G401.6 (cell line): ENCODE data around the gene ITPK1.

Experiments
- FAIRE-seq: peaks from 2 replicates; lab custom pipeline; 2012; peaks lifted over from hg19 to GRCh38; lab: Jason Lieb, UNC

Gene ITPK1

DNA sequence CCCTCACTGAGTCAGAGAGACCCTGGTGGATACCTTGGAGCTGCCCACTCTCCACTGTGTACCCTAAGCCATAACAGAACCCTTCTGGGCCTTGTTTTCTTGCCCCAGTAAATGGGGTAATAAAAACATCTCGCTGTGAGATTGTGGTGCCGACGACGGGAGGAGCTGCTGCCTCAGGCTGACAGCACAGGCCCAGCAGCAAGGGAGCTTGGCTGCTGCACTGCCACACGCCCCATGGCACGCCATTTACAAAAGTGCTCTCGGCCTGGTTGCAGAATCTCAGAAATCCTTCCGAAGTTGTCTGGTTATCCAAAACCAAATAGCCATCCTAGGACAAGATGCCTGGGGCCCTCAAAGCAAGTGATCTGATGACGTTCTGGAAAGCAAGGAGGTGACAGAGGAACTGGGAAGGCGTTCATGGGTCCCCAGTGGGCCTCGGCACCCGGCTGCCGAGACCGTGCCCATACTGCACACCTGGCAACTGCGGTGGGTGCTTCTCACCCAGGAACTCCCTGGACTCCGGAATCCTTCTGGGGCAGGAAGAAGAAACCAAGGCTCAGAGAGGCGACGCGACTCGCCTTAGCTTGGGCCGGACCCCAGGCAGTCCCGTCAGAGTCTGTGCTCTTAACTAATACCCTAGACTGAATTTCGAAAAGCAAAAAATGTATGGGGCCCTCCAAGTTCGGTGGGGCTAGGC is 166.1 kb downstream of the ITPK1 start:
- FAIRE-seq = no peak

- no peak for FAIRE-seq
Observed at GRCh38 chr14:92948647-92949046, 167.1 kb downstream of the ITPK1 start.

- FAIRE-seq = no peak
Observed at GRCh38 chr14:92946847-92947545, 168.7 kb downstream of the ITPK1 start.

DNA sequence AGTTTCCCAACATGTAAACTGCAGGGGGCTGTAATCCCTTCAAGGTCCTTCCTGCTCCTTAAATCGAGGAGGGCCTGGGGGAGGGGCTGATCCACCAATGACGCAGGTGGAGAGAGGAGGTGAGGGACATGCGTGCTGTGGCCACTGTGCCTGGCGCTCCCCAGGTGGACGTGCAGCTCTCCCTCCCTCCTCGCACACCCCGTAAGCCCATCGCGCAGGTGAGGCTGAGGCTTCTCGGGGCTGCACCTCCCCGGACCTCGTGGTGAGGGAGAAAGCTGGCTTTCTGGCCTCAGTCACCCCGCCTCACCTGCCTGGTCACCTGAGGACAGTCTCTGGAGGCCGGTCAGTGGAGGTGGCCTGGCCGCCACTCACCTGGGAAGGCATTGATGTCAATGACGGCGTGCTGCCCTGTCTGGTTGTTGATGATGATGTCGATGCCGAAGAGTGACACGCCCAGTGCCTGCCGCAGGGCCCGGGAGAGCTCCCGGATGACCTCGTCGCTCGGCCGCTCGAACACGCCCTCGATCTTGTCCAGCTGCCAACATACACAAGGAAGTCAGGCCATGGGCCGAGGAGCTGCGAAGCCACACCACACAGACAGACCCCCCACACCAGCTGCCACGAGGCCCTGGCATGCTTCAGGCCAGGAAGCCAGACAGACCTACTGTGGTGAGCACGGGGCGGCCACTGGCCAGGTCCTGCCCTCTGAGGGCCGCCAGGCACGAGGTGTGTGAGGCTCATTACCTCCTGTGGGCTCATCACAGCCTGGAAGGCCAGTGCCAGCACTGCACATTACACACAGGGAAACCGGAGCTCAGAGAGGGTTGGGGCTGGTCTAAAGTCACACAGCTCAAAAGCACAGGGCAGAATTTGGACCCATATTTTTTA is 169.5 kb downstream of the ITPK1 start:
- no peak for FAIRE-seq

- no peak for FAIRE-seq
Observed at GRCh38 chr14:92945544-92945943, 170.2 kb downstream of the ITPK1 start.

DNA sequence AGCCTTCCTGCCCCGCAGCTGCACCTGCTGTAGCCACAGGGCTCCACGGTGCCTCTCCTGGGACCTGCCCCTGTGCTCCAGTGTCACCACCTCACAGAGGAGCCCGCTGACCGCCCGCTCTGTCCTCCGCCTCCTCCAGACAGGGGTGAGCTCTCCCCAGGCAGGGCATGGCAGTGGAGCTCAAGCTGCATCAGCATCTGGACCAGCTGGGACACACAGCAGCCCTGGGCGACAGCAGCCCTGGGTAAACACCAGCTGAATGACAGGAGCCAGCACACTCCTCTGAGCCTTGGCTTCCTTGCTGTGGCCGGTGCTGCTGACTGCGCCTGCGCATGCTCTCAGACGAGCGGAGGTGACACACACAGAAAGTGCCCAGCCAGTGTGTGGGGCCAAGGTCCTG is 170.7 kb downstream of the ITPK1 start:
- no peak for FAIRE-seq

DNA sequence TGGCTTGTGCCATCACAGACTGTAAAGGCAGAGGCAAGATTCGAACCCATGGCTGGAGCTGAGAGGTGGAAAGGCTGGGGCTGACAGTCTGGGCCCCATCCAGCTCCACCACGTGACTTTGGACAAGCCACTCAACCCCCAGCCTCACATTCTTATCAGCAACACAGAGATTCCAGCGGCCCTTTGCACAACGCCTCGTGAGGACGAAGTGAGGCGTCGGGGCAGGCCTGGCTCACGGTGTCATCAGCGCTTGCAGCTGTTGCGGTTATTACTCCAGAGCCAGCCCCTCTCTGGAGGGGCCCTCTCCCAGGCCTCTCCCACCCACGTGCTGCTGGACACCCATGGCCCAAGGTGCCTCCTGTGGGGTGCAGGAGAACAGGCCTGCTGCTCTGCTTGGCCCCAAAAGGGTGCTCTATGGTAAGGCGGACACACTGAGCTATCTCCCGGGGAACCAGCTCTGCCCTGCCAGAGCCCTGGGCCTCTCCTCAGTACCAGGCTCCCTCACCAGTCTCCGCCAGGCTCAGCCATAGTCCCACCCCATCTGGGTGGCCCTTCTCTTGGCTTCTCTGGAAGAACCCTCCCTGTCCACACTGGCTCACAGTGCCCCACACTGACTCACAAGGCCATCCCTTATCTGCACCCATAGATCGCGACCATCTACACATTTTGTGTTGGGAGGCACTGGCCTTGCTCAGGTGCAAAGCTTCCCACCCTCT is 171.7 kb downstream of the ITPK1 start:
- FAIRE-seq = no peak

- FAIRE-seq = no peak
Observed at GRCh38 chr14:92942976-92943710, 172.6 kb downstream of the ITPK1 start.

DNA sequence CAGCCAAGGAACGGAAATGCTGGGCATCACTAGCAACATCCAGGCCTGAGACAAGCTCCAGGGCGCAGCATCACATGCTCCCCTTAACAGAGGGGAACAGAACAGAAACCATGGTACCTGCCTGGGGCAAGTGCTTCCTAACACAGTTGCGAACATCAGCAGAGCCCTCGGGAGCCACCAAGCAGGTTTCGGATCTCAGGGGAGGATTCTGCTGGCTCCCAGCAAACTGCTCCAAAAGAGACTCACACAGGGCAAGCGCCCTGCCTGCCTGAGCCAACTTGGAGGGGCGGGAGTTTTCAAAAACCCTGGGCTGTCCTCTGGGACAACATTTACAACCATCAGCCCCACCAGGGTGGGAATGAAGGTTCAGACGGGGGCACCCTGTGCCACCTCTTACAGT is 173.1 kb downstream of the ITPK1 start:
- FAIRE-seq = no peak

- no peak for FAIRE-seq
Observed at GRCh38 chr14:92942136-92942535, 173.6 kb downstream of the ITPK1 start.

- no peak for FAIRE-seq
Observed at GRCh38 chr14:92941531-92941930, 174.2 kb downstream of the ITPK1 start.

DNA sequence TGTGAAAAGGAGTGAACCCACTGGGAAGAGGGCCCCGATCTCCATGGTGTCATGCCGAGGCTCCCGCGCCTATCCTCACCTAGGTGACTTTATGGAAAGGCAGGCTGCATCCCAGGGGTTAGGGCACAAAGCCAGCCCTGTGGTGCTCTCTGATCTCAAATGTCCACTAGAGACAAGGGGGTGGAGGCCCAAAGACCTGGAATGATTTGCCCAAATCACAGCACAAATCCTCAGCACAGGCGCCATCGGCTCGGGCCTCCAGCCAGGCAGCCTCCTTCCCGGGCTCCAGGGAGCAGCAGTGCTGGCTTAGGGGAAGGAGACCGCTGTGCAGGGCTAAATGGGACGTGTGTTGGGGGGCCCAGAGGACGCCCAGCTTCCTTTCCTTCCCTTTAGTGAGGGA is 175.2 kb downstream of the ITPK1 start:
- no peak for FAIRE-seq

DNA sequence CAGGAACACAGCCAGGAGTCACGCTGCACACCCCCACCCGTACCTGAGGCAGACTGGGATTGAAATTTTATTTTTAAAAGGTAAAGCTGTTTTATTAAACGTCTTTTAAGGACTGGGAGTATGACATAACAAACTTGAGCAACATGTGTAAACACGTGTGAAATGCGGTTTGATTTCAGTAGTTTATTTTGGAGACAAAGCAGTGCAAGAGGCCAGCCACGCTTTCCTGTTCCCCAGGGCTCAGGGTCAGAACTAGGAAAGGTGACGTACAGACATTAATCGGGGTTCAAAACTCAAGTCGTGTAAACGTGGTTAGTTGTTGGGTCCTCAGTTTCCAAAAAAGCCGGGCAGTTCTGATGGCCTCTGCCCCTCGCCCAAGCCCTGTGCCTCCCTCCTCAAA is 176.0 kb downstream of the ITPK1 start:
- no peak for FAIRE-seq

DNA sequence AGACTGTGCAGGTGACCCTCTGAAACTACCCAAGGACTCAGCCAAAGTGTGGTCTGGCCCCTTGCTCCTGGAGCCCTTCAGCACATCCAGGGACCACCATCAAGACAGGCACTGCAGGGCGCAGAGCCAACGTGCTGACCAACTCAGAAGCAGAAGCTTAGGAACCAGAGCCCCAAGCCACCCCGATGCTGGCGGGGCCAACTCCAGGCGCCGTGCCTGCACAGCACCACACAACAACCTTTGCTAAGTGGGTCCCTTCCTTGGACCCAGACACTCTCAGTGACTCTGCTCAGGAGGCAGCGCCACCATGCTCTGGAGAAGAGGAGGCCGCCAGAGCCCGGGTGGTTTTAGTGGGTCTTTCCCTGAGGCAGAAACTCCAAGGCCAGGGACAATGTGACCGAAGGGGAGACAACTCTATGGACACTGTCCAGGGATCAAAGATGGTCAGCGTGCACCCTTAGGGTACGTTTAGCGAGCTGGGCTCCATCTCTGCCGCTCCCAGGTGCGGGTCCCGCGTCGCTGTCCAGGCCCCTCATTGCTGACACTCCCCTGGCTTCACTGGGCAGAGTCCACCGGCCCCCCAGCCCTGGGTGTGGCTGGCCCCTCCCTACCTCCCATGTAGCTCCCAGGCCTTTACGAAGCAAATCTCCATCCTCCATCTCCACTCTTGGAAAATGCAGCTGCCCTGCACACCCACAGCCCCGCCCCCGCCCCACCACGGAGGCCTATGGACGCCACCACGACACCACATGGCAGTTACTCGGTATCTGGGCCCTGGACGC is 176.6 kb downstream of the ITPK1 start:
- no peak for FAIRE-seq

DNA sequence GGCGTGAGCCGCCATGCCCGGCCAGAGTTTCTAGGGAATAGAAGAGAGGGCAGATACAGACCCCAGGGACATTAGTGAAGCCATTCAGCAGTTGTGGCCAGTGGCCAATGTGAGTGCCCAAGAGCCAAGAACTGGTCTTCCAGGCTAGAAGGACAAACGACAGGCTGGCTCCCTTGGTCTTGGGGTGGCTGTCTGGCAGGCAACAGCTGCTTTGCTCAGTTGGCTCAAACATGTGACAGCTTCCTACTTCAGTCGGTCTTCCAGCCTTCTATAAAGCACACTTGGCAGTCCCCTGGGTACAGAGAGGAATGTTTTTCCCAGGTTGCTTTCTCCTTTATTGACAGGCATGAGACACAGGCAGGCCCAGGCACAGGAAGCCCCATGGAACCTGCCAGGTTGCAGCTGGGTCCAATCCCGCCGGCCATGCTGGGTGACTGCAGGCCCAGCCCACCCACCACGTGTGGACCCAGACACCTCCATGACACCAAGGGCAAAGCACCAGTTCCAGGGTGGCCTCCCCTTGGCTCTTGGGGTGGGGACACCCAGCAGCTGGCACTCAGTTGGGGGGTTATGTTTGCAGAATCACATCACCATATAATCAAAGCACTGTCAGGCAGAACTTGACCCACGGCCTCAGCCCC is 177.4 kb downstream of the ITPK1 start:
- FAIRE-seq = no peak

GRCh38 chr14:92937051-92937937 is 178.4 kb downstream of the ITPK1 start:
- no peak for FAIRE-seq

- no peak for FAIRE-seq
Observed at GRCh38 chr14:92936085-92936484, 179.6 kb downstream of the ITPK1 start.

DNA sequence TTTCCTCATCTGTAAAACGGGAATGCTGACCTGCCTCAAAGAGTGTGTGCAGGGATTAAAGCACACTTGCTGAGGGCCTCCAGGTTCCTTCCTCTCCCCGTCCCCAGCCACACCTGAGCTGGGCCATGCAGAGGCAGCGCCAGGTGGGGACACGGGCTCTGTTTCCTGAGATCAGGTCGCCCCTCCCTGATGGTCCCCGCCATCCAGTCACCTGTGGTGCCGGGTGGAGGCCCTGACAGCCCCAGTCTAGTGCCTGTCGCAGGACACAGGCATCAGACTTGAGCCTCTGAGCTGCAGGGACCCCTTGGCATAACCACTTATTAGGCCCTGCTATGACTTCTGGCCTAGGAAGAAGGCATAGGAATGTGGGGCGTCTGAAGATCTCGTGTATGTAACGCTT is 180.3 kb downstream of the ITPK1 start:
- no peak for FAIRE-seq
